ENCODE results near the gene SMC1B.

DNA sequence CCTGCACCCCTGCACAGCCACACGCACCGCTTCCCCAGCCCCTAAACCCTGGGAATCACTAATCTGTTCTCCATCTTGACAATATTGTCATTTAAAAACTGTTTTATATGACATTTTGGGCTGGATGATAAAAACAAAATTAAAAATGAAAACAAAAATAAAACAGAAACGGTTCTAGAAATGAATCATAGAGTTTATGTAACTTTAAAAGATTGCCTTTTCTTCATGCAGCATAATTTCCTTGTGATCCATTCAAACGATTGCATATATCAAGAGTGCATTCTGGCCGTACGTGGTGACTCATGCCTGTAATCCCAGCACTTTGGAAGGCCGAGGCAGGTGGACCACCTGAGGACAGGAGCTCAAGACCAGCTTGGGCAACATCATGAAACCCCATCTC, 110.2 kb downstream of the SMC1B start:
- TF ChIP-seq, protein P1, sequence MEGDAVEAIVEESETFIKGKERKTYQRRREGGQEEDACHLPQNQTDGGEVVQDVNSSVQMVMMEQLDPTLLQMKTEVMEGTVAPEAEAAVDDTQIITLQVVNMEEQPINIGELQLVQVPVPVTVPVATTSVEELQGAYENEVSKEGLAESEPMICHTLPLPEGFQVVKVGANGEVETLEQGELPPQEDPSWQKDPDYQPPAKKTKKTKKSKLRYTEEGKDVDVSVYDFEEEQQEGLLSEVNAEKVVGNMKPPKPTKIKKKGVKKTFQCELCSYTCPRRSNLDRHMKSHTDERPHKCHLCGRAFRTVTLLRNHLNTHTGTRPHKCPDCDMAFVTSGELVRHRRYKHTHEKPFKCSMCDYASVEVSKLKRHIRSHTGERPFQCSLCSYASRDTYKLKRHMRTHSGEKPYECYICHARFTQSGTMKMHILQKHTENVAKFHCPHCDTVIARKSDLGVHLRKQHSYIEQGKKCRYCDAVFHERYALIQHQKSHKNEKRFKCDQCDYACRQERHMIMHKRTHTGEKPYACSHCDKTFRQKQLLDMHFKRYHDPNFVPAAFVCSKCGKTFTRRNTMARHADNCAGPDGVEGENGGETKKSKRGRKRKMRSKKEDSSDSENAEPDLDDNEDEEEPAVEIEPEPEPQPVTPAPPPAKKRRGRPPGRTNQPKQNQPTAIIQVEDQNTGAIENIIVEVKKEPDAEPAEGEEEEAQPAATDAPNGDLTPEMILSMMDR (IDR thresholded peaks at IDR 0.05), result no peak
- TF ChIP-seq ZFX (IDR thresholded peaks at IDR 0.05; ENCODE audit: borderline replicate concordance), result no peak

Data from 22Rv1 (cell line).